ENCODE measurements around the gene NUP37.
"Not testable (repeated sequence)": the region's sequence is repeated elsewhere in the genome, so short reads cannot be mapped to it uniquely, and the experiment has no call there.

Gene NUP37

GRCh38 chr12:102121328-102121727 is 1.4 kb upstream of the NUP37 start:
- H3K9me3 ChIP-seq (ENCODE audit: control insufficient read depth, insufficient read depth, low read length); H3K4me3 ChIP-seq (ENCODE audit: low read length); DNase-seq (ENCODE audit: low read depth, low spot score); H3K27me3 ChIP-seq (ENCODE audit: control insufficient read depth, insufficient read depth, low read length); H3K36me3 ChIP-seq (ENCODE audit: control insufficient read depth, insufficient read depth, low read length); H3K27ac ChIP-seq (ENCODE audit: low read length); H3K4me1 ChIP-seq (ENCODE audit: control insufficient read depth, insufficient read depth, low read length): not testable (repeated sequence)
- WGBS (ENCODE audit: insufficient coverage, insufficient read length), result no CpG with 5 or more reads among the region's 2 CpGs

DNA sequence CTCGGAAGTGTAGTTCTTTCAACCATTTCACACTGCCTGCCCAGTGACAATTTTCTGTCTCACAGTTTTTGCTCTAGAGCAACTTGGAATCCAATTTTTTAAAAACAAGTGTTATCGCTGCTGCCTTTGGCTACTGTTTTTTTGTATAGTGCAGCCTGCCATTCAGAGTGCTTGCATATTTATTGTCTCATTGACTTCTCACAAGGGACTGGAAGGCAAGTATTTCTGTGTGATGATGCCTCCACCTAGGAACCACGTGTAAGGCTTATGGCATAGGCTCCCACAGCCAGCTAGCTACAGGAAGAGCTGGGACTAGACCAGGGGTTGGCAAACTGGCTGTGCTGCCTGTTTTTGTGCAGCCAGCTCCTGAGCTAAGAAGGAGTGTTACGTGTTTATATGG is 972 bp upstream of the NUP37 start:
- Histone ChIP-seq H3K27ac (ENCODE audit: low read length) (no peak overlapping the region), H3K27me3 (ENCODE audit: control insufficient read depth, insufficient read depth, low read length) (no peaks in the 10 kb centered on the region), H3K9me3 (ENCODE audit: control insufficient read depth, insufficient read depth, low read length) (no peaks in the 10 kb centered on the region), H3K4me1 (ENCODE audit: control insufficient read depth, insufficient read depth, low read length) (no peaks in the 10 kb centered on the region), H3K36me3 (ENCODE audit: control insufficient read depth, insufficient read depth, low read length) (no peaks in the 10 kb centered on the region; the same call in 1 of the 2 replicates), H3K4me3 (ENCODE audit: low read length) (peak overlapping the region; percentile 44; the same call in 1 of the 2 replicates)
- no peak for DNase-seq (ENCODE audit: low read depth, low spot score)
- 100% methylated on average over 1 of the region's 4 CpGs for WGBS (ENCODE audit: insufficient coverage, insufficient read length)

GRCh38 chr12:102120564-102120873 is 605 bp upstream of the NUP37 start:
- no peaks in the 10 kb centered on the region for H3K9me3 ChIP-seq (ENCODE audit: control insufficient read depth, insufficient read depth, low read length)
- DNase-seq (ENCODE audit: low read depth, low spot score), result no peak
- H3K27me3 ChIP-seq (ENCODE audit: control insufficient read depth, insufficient read depth, low read length), result no peaks in the 10 kb centered on the region
- H3K4me3 ChIP-seq (ENCODE audit: low read length), result peak overlapping the region; percentile 44; the same call in 1 of the 2 replicates
- H3K4me1 ChIP-seq (ENCODE audit: control insufficient read depth, insufficient read depth, low read length), result no peaks in the 10 kb centered on the region
- no CpG with 5 or more reads among the region's 4 CpGs for WGBS (ENCODE audit: insufficient coverage, insufficient read length)
- no peak overlapping the region for H3K27ac ChIP-seq (ENCODE audit: low read length)
- no peaks in the 10 kb centered on the region; the same call in 1 of the 2 replicates for H3K36me3 ChIP-seq (ENCODE audit: control insufficient read depth, insufficient read depth, low read length)

DNA sequence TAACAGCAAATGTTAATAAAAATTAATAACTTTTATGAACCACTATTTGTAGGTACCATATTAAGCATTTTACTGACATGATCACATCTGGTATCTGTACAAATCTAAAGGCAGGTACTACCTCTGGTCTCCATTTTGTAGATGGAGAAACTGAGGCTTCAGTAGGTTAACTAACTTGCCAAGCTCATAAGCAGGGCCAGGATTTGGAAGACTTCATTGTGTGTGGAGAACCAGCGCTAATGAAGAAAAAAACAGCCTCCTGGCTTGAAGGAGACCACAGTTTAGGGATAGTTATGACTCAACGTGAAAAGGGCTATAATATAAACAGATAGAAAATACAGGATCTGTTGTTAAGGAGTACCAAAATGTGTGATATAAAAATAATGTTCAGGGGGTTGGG is 1.0 kb downstream of the NUP37 start:
- no peaks in the 10 kb centered on the region; the same call in 1 of the 2 replicates for H3K36me3 ChIP-seq (ENCODE audit: control insufficient read depth, insufficient read depth, low read length)
- H3K27ac ChIP-seq (ENCODE audit: low read length), result no peak overlapping the region
- no CpG with 5 or more reads among the region's 2 CpGs for WGBS (ENCODE audit: insufficient coverage, insufficient read length)
- H3K4me3 ChIP-seq (ENCODE audit: low read length), result no peak overlapping the region; the same call in 1 of the 2 replicates
- no peaks in the 10 kb centered on the region for H3K9me3 ChIP-seq (ENCODE audit: control insufficient read depth, insufficient read depth, low read length)
- H3K4me1 ChIP-seq (ENCODE audit: control insufficient read depth, insufficient read depth, low read length), result no peaks in the 10 kb centered on the region
- no peaks in the 10 kb centered on the region for H3K27me3 ChIP-seq (ENCODE audit: control insufficient read depth, insufficient read depth, low read length)
- DNase-seq (ENCODE audit: low read depth, low spot score), result no peak

GRCh38 chr12:102116392-102116791 is 3.5 kb downstream of the NUP37 start:
- no peak for DNase-seq (ENCODE audit: low read depth, low spot score)
- no peaks in the 10 kb centered on the region for H3K4me1 ChIP-seq (ENCODE audit: control insufficient read depth, insufficient read depth, low read length)
- no peaks in the 10 kb centered on the region for H3K9me3 ChIP-seq (ENCODE audit: control insufficient read depth, insufficient read depth, low read length)
- no peak overlapping the region for H3K27ac ChIP-seq (ENCODE audit: low read length)
- no peaks in the 10 kb centered on the region for H3K27me3 ChIP-seq (ENCODE audit: control insufficient read depth, insufficient read depth, low read length)
- WGBS (ENCODE audit: insufficient coverage, insufficient read length), result no CpG with 5 or more reads among the region's 7 CpGs
- no peaks in the 10 kb centered on the region; the same call in 1 of the 2 replicates for H3K36me3 ChIP-seq (ENCODE audit: control insufficient read depth, insufficient read depth, low read length)
- H3K4me3 ChIP-seq (ENCODE audit: low read length), result no peak overlapping the region

DNA sequence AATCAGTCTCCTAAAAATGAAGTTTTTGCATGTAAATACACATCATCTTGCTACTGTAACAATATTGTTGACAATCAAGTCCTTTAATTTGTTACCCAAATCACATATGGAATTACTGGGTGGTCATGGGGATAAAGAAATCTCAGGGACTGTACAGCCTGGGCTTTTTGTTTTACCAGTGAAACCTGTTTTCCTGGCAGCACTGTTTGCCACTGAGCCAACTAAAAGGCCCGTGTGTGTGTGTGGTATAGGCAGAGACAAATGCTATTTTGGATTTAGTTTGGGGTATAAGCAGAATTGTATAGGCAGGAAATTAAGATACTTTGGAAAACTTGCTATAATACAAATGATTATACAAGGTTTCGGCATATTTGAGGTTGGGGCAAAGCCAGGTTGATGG is 5.7 kb downstream of the NUP37 start:
- no peak for DNase-seq (ENCODE audit: low read depth, low spot score)
- WGBS (ENCODE audit: insufficient coverage, insufficient read length), result no CpG with 5 or more reads among the region's 2 CpGs
- Histone ChIP-seq H3K9me3 (ENCODE audit: control insufficient read depth, insufficient read depth, low read length) (no peaks in the 10 kb centered on the region), H3K27ac (ENCODE audit: low read length) (no peak overlapping the region), H3K4me1 (ENCODE audit: control insufficient read depth, insufficient read depth, low read length) (no peaks in the 10 kb centered on the region), H3K36me3 (ENCODE audit: control insufficient read depth, insufficient read depth, low read length) (no peaks in the 10 kb centered on the region; the same call in 1 of the 2 replicates), H3K27me3 (ENCODE audit: control insufficient read depth, insufficient read depth, low read length) (no peaks in the 10 kb centered on the region), H3K4me3 (ENCODE audit: low read length) (no peak overlapping the region)

GRCh38 chr12:102110782-102111181 is 9.1 kb downstream of the NUP37 start:
- H3K4me3 ChIP-seq (ENCODE audit: low read length), result no peak overlapping the region
- DNase-seq (ENCODE audit: low read depth, low spot score), result no peak
- no peaks in the 10 kb centered on the region for H3K4me1 ChIP-seq (ENCODE audit: control insufficient read depth, insufficient read depth, low read length)
- H3K9me3 ChIP-seq (ENCODE audit: control insufficient read depth, insufficient read depth, low read length), result no peaks in the 10 kb centered on the region
- no peak overlapping the region for H3K27ac ChIP-seq (ENCODE audit: low read length)
- H3K27me3 ChIP-seq (ENCODE audit: control insufficient read depth, insufficient read depth, low read length), result no peaks in the 10 kb centered on the region
- no peaks in the 10 kb centered on the region; the same call in 1 of the 2 replicates for H3K36me3 ChIP-seq (ENCODE audit: control insufficient read depth, insufficient read depth, low read length)

GRCh38 chr12:102107970-102108369 is 11.9 kb downstream of the NUP37 start:
- H3K4me1 ChIP-seq (ENCODE audit: control insufficient read depth, insufficient read depth, low read length), result no peaks in the 10 kb centered on the region
- no peaks in the 10 kb centered on the region; the same call in 1 of the 2 replicates for H3K36me3 ChIP-seq (ENCODE audit: control insufficient read depth, insufficient read depth, low read length)
- no peak for DNase-seq (ENCODE audit: low read depth, low spot score)
- no CpG with 5 or more reads among the region's 1 CpG for WGBS (ENCODE audit: insufficient coverage, insufficient read length)
- no peak overlapping the region for H3K27ac ChIP-seq (ENCODE audit: low read length)
- H3K4me3 ChIP-seq (ENCODE audit: low read length), result no peak overlapping the region
- H3K27me3 ChIP-seq (ENCODE audit: control insufficient read depth, insufficient read depth, low read length), result no peaks in the 10 kb centered on the region
- no peaks in the 10 kb centered on the region for H3K9me3 ChIP-seq (ENCODE audit: control insufficient read depth, insufficient read depth, low read length)

DNA sequence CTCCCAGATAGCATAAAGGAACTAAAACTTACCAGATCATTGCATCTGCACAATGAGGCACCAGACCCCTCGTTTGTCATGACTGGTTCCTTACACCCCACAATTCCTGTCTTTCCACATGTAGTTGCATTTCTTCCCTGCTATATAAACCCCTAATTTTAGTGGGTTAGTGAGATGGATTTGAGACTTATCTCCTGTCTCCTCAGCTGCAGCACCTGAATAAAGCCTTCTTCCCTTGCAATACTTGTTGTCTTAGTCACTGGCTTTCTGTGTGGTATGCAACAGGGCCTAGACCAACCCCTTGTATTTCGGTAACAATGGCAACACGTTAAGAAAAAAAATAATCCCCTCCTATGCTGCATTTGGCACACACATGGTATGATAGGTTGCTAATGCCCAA is 13.0 kb downstream of the NUP37 start:
- H3K9me3 ChIP-seq (ENCODE audit: control insufficient read depth, insufficient read depth, low read length), result no peaks in the 10 kb centered on the region
- no peaks in the 10 kb centered on the region; the same call in 1 of the 2 replicates for H3K36me3 ChIP-seq (ENCODE audit: control insufficient read depth, insufficient read depth, low read length)
- no peaks in the 10 kb centered on the region for H3K4me1 ChIP-seq (ENCODE audit: control insufficient read depth, insufficient read depth, low read length)
- DNase-seq (ENCODE audit: low read depth, low spot score), result no peak
- no peak overlapping the region for H3K4me3 ChIP-seq (ENCODE audit: low read length)
- no CpG with 5 or more reads among the region's 3 CpGs for WGBS (ENCODE audit: insufficient coverage, insufficient read length)
- H3K27ac ChIP-seq (ENCODE audit: low read length), result no peak overlapping the region
- no peaks in the 10 kb centered on the region for H3K27me3 ChIP-seq (ENCODE audit: control insufficient read depth, insufficient read depth, low read length)

DNA sequence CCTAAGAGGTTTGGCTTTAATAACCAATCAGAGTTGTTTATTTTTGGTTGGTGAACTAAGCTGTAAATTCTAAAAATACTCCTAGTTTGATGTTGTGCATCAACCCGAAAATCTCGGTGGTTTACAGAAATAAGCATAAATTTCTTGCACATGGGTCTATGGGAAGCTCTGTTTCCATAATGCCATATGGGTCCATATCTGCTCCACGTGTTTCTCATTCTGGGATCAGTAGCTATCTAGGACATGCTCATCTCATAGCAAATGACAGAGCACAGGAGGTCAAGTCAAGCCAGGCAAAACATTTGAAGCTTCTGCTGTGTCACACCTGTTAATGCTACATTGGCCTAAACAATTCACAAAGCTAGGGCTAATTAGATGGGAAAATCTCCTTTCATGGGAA is 23.1 kb downstream of the NUP37 start:
- Histone ChIP-seq H3K36me3 (ENCODE audit: control insufficient read depth, insufficient read depth, low read length) (no peaks in the 10 kb centered on the region; the same call in 1 of the 2 replicates), H3K4me3 (ENCODE audit: low read length) (no peak overlapping the region), H3K9me3 (ENCODE audit: control insufficient read depth, insufficient read depth, low read length) (no peaks in the 10 kb centered on the region), H3K4me1 (ENCODE audit: control insufficient read depth, insufficient read depth, low read length) (no peaks in the 10 kb centered on the region), H3K27me3 (ENCODE audit: control insufficient read depth, insufficient read depth, low read length) (no peaks in the 10 kb centered on the region), H3K27ac (ENCODE audit: low read length) (no peak overlapping the region)
- WGBS (ENCODE audit: insufficient coverage, insufficient read length), result no CpG with 5 or more reads among the region's 3 CpGs
- DNase-seq (ENCODE audit: low read depth, low spot score), result no peak

DNA sequence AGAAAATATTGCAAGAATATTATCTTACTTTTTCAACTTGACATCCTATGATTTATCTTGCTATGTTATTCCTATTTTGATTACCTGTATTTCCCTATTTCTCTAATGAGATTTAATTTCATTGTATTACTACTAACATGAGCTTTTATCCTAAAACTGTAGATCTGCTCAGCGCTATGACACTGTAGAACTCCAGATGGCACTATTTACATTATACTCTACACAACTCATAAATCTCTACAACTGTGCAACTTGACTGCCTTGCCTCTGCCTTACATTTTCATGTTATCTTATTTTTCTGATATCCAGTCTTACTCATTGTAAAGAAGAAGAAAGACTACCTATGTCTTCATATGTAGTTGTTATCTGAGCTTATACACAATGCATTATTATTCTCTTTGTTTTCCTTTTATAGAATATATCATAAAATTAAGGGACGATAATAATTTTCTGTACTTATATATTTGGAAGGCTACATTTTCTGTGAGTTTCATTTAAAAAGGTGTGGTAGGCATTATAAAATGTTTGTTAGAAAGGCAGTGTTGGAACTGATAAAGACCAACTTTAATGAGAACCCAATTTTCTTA is 24.1 kb downstream of the NUP37 start:
- no peaks in the 10 kb centered on the region for H3K27me3 ChIP-seq (ENCODE audit: control insufficient read depth, insufficient read depth, low read length)
- H3K27ac ChIP-seq (ENCODE audit: low read length), result no peak overlapping the region
- H3K4me3 ChIP-seq (ENCODE audit: low read length), result no peak overlapping the region
- no peaks in the 10 kb centered on the region for H3K9me3 ChIP-seq (ENCODE audit: control insufficient read depth, insufficient read depth, low read length)
- whole genome bisulfite sequencing (ENCODE audit: insufficient coverage, insufficient read length), result no CpG with 5 or more reads among the region's 2 CpGs
- DNase-seq (ENCODE audit: low read depth, low spot score), result no peak
- no peaks in the 10 kb centered on the region for H3K4me1 ChIP-seq (ENCODE audit: control insufficient read depth, insufficient read depth, low read length)
- H3K36me3 ChIP-seq (ENCODE audit: control insufficient read depth, insufficient read depth, low read length), result no peaks in the 10 kb centered on the region; the same call in 1 of the 2 replicates

All from iPS DF 6.9 (cell line).